Ammon's horn (tissue), 1 donor: ENCODE data around the gene NRSN2.
"Not testable (repeated sequence)": the region's sequence is repeated elsewhere in the genome, so short reads cannot be mapped to it uniquely, and the experiment has no call there.

ENCODE experiments used
- DNase-seq: peaks from one replicate; pipeline ENCODE4 v3.0.0-alpha.2; 2016; ENCODE audit warnings: low spot score

NRSN2 gene

DNA sequence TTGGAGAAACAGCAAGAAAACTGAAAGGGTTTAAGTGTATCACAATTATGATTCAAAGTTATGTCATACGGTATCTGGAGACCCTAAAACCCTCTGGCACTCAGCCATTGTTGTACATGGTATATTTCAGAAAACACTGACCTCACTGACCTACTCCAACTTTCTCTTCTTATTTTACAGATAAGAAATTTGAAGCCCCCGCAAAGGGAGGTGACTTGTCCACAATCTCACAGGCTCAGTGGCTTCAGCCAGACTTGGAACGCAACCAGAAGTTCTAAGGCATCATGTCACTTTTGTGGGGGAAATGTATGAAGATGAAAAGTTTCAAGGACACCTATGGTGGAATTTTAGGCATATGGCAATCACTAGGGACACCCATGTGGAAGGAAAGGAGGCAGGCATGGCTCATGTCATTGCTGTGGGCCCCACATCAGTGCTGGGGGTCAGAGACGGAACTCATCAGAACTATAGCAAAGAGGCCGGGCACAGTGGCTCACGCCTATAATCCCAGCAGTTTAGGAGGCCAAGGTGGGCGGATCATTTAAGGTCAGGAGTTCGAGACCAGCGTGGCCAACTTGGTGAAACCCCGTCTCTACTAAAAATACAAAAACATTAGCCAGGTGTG, 28.5 kb downstream of the NRSN2 start:
- DNase-seq: no peak

DNA sequence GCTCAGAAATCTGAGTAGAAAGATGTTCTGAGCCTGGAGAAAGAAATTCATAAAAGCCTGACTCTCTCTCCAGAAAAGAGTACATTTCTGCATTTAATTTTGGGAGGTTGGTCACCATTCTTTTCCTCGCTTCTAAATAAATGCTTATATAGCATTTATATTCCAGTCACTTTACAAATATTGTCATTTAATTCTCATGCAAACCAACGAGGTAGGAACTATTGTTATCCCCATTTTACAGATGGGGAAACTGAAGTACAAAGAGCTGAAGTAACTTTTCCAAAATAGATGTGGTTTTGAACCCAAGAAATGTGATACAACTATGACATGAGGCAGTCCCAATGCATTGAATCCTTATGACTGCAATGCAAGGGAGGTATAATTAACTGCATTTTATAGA, 29.2 kb downstream of the NRSN2 start:
- DNase-seq: no peak

DNA sequence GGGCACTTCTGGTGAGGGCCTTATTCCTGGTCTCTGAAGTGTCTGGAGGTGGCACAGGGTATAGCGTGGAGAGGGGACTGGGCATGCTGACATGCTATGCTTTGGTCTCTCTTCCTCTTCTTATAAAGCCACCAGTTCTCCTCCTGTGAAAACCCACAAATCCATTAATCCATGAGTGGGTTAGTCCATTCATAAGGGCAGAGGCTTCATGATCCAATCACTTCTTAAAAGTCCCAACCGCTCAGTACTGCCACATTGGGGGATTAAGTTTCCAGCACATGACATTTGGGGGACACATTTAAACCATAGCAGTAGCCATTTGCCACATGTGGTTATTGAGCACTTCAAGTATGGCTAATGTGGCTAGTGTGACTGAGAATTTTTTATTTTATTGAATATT, 29.8 kb downstream of the NRSN2 start:
- DNase-seq: no peak

DNA sequence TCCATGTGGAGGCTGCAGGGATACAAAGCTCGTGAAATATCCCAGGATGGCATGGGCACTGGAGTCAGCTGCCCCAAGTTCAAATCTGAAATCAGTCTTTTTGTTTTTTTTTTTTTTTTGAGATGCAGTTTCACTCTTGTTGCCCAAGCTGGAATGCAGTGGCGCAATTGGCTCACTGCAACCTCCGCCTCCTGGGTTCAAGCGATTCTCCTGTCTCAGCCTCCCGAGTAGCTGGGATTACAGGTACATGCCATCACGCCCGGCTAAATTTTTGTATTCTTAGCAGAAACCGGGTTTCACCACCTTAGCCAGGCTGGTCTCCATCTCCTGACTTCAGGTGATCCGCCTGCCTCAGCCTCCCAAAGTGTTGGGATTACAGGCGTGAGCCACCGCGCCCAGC, 30.7 kb downstream of the NRSN2 start:
- not testable (repeated sequence) for DNase-seq

DNA sequence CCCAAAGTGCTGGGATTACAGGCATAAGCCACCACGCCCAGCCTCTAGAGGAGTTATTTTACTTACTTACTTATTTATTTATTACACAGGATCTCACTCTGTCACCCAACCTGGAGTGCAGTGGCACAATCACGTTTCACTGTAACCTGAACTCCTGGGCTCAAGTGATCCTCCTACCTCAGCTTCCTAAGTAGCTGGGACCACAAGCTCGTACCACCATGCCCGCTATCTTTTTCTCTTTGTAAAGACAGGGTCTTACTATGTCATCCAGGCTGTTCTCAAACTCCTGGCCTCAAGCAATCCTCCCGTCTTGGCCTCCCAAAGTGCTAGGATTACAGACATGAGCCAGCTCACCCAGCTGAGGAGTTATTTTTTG, 32.0 kb downstream of the NRSN2 start:
- no peak for DNase-seq

DNA sequence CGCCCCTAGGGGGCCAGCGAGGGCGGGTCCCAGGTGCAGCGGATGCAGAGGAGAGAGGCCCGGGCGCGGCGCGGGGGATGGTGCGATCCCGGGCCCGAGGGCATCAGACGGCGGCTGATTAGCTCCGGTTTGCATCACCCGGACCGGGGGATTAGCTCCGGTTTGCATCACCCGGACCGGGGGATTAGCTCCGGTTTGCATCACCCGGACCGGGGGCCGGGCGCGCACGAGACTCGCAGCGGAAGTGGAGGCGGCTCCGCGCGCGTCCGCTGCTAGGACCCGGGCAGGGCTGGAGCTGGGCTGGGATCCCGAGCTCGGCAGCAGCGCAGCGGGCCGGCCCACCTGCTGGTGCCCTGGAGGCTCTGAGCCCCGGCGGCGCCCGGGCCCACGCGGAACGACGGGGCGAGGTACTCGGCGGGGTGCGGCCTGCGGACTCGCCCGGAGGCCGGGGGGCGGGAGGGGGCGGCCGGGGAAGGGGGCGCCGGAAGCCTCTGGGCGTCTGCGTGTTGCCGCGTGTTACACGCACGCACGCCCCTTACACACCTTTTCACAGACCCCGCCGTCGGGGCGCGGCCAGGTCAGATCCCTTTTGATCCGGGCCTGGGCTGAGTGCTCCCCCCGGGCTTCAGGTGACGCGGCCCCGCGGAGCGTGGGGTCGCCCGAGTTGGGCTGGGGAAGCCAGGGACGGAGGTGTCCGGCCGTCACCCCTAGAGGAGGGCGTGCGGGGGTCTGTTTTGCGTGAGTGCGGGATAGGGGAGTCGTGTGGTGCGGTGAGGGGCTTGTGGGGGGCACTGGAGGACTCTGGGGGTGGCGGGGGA, 34.1 kb downstream of the NRSN2 start:
- DNase-seq: no peak

DNA sequence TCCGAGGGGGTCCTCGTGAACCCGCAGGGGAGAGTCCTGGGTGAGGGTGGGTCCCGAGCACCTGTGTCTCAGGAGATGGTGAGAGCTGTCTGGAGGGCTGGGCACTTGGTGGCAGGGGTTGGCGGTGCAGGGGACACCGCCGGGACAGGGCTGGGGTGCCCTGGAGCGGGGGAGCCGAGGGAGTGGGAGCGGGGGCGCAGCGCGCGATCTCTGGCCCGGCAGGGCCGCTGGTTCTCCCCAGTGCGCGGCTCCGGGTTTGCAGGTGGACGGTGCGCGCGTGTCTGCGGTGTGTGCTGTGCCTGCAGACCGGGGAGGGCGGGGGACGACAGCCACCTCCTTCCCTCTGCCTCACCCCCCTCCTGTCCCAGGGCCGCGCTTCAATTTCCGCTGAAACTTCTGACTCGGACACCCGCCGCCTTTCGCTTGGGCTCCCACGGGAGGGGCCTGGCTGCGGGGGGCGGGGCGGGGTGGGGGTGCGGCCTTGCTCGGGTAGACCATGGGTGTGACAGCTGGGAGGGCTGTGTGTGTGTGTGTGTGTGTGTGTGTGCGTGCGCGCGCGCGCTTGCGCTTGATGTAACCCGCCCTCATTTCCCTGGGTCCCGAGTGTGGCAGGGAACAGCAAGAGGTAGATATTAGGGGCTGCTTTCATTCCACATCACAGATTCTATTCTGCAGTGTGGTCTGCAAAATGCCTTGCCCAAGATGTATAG, 34.8 kb downstream of the NRSN2 start:
- peak; percentile 38 for DNase-seq

DNA sequence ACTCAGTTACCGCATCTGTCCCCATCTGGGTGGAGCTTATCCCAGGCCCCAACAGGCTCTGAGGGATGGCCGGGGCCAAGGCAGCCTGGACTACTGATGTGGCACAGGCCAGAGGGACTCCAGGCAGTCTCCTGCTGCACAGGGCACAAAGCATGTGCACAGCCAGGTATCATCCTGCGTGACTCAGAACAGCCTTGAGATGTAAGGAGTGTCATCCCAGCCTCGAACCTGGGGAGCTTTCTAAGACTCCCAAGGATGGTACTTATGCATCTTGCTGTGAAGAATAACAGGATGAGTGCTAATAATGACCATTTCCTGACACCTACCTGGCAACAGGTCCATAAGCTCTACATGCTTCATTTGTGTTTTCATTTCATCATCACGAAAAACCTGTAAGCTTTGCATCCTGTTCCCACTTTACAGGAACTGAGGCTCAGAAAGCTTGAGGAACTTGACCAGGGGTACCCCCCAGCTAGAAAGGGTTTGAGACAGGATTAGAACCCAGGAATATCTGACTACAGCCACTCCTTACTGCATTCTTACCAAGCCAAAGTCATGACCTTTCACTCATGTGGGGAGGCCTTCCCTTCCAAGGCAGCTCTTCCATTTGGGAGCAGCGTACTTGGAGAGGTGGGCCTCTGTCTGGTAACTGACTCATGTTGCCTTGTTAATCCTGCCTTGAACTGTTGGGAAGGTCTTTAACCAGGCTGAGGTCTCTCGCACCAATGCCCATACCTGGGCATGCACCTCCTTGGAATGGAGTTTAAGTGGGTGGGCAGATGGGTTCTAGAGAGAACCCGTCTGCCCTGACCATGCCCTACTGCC, 35.6 kb downstream of the NRSN2 start:
- no peak for DNase-seq

DNA sequence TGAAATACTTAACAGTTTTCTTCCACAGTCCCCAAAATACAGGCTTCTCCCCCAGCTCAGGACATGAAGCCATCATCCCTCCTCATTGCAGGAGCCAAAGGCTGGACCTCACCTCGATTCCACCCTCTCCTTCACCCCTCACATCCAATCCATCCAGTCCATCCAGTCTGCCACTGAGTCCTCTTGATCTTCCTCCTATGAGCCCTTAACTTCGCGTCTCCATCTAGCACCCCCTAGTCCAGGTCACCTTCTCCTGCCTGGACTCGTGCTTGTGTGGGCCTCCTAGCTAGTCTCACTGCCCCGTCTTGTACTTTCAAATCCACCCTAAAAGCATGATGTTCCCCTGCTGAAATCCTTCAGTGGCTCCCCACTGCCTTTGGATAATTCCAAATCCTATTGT, 37.0 kb downstream of the NRSN2 start:
- no peak for DNase-seq

DNA sequence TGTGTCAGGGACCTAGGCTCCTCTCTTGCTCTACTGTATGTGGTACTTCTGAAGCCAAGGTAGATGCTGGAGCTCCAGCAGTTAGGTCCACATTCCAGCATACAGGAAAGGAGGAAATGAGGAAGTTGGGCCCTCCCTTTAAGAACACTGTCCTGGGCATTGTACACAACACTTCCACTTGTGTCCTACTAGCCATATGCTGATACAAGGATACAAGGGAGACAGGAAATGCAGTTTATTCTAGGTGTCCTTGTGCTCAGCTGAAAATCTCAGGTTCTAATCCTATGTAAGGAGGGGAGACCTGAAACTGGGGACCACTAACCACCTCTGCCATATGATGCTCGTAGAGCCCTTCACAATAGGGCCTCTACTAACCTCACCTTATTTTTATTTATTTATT, 37.8 kb downstream of the NRSN2 start:
- DNase-seq: no peak

DNA sequence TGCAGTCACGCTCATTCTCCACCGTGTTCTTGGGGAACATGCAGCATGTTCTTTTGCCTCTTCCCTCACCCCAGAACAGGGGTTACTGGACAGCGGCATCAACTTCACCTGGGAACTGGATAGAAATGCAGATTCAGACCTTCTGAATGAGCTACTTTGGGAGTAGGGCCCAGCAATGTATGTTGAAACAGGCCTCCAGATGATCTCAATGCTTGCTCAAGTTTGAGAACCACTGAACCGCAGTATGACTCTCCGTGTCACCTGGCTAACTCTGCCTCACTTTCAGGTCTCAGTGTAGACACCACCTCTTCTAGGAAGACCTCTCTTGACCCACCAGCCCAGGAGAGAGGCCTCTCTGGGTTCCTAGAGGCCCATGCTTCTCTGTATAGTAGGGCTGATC, 38.5 kb downstream of the NRSN2 start:
- DNase-seq: no peak

DNA sequence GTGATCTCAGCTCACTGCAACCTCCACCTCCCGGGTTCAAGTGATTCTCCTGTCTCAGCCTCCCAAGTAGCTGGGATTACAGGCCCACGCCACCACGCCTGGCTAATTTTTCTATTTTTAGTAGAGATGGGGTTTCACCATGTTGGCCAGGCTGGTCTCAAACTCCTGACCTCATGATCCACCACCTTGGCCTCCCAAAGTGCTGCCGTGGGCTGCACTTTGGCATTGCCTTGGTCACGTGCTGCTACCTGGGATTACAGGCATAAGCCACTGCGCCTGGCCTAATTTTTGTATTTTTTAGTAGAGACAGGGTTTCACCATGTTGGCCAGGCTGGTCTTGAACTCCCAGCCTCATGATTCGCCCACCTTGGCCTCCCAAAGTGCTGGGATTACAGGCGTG, 39.7 kb downstream of the NRSN2 start:
- not testable (repeated sequence) for DNase-seq

DNA sequence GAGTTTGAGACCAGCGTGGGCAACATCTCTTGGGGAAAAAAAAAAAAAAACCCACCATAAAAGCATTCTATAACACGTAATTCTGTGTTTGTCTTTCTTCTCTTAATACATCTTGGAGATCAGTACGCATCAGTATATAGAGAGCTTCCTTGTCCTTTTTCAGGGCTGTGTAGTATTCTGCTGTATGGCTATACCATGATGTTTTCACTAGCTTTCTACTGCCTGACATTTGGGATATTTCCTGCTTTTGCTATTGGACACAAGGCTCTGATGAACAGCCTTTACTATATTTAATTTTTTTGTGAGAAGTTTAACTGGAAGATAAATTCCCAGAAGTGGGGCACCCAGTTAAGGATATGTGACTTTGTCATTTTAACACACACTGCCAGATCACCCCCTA, 40.6 kb downstream of the NRSN2 start:
- no peak for DNase-seq

DNA sequence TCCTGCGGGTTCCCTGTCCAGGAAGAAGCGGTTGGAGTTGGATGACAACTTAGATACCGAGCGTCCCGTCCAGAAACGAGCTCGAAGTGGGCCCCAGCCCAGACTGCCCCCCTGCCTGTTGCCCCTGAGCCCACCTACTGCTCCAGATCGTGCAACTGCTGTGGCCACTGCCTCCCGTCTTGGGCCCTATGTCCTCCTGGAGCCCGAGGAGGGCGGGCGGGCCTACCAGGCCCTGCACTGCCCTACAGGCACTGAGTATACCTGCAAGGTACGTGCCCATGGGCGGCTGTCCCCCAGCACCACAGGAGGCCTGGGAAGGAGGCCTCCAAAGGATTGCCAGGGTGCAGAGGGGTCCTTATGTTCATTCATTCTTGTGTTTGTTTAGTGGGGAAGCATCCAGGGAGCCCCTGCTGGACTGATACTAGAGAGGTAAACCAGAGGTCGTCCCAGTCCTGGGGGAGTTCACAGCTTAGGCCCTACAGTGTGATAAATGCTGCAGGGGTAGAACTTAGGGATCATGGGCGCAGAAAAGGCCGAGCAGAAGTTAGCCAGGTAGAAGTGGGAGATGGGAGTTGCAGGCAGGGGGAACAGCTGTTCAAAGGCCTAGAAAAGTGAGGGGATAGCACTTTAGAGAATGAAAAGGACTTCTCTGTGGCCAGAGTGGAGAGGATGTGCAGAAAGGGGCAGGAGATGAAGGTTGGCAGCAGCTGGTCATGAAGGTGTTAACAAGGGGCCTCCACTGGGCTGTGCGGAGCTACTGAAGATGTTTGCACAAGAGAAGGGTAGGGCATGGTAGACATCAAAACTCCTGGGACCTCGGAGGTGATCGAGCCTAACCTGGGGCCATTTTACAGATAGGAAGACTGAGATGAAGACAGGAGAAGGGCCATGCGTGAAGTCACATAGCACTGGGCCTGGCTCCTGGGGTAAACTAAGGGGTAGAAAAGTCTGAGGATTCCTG, 41.4 kb downstream of the NRSN2 start:
- no peak for DNase-seq

DNA sequence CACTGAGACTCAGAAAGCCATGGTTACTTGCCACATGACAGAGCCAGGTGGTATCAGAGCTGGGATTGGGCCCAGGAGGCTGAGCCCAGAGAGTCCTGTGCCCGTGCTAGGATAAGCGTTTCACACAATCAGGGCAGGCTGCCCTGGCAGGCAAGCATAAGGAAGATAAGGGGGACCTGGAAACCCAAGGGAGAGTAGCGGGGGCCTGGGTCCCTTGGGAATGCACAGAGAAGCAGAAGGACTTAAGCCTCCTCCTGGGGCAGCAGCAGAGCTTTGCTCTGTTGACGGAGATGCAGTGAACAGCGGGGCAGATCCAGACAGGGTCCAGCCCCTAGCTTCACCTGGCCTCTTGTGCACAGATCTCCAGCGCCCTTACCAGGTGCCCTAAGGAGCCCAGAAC, 42.3 kb downstream of the NRSN2 start:
- DNase-seq: no peak

DNA sequence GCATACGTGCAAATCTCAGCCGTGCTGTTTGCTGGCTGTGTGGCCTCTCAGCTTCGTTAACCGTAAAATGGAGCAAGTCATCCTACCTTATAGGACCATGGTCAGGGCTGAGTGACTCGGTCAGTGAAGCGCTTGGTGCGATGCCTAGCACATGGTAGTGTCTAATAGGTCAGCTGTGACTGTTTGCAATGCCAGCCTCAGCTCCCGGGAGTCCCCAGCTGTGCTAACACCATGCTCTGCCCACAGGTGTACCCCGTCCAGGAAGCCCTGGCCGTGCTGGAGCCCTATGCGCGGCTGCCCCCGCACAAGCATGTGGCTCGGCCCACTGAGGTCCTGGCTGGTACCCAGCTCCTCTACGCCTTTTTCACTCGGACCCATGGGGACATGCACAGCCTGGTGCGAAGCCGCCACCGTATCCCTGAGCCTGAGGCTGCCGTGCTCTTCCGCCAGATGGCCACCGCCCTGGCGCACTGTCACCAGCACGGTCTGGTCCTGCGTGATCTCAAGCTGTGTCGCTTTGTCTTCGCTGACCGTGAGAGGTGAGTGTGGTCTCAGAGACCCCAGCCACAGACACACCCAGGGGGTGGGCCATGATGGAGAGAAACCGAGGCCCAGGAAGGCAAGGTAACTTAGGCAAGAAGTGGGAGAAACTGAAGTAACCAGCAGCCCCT, 44.3 kb downstream of the NRSN2 start:
- DNase-seq: no peak

DNA sequence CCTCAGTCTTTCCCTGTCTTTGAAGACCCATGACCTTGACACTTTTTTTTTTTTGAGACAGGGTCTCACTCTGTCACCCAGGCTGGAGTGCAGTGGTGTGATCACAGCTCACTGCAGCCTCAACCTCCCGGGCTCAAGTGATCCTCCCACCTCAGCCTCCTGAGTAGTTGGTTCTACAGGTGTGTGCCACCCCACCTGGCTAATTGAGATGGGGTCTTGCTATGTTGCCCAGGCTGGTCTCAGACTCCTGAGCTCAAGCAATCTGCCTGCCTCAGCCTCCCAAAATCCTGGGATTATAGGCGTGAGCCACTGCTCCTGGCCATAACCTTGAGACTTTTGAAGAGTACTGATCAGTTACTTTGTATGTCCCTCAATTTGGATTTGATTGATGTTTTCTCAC, 46.4 kb downstream of the NRSN2 start:
- not testable (repeated sequence) for DNase-seq

DNA sequence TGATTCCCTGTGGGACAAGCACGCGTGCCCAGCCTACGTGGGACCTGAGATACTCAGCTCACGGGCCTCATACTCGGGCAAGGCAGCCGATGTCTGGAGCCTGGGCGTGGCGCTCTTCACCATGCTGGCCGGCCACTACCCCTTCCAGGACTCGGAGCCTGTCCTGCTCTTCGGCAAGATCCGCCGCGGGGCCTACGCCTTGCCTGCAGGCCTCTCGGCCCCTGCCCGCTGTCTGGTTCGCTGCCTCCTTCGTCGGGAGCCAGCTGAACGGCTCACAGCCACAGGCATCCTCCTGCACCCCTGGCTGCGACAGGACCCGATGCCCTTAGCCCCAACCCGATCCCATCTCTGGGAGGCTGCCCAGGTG, 49.3 kb downstream of the NRSN2 start:
- DNase-seq: no peak

DNA sequence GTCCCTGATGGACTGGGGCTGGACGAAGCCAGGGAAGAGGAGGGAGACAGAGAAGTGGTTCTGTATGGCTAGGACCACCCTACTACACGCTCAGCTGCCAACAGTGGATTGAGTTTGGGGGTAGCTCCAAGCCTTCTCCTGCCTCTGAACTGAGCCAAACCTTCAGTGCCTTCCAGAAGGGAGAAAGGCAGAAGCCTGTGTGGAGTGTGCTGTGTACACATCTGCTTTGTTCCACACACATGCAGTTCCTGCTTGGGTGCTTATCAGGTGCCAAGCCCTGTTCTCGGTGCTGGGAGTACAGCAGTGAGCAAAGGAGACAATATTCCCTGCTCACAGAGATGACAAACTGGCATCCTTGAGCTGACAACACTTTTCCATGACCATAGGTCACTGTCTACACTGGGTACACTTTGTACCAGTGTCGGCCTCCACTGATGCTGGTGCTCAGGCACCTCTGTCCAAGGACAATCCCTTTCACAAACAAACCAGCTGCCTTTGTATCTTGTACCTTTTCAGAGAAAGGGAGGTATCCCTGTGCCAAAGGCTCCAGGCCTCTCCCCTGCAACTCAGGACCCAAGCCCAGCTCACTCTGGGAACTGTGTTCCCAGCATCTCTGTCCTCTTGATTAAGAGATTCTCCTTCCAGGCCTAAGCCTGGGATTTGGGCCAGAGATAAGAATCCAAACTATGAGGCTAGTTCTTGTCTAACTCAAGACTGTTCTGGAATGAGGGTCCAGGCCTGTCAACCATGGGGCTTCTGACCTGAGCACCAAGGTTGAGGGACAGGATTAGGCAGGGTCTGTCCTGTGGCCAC, 49.9 kb downstream of the NRSN2 start:
- no peak for DNase-seq
